HepG2 (cell line): ENCODE measurements around the gene SPPL3. TPM values are rescaled to one million over a fixed set of nuclear protein-coding genes. Genes with fewer than 3 reads are reported as not detected.

Source experiments
- ATAC-seq: fragments of 200-7000 bp; cut with Tn5 transposase; 3 replicates; pipeline ENCODE4 v1.9.1; 2020; ENCODE audit warnings: mild to moderate bottlenecking, moderate library complexity
- BruUV-seq: library from RNA; stranded (reverse); fragments of 400-500 nt; replicated peaks from 2 replicates; lab custom pipeline; 2021; lab: Mats Ljungman, UMichigan
- CTCF ChIA-PET: fragments of 300-600 bp; formaldehyde crosslinking; extraction: SDS; loops from one replicate; lab custom pipeline; 2021; ENCODE audit warnings: low total read pairs, inconsistent platforms, low intra/inter-chr PET ratio; lab: Yijun Ruan, JAX
- POLR2A ChIA-PET: fragments of 350-600 bp; sonication (Branson Sonifier 250); formaldehyde crosslinking; loops from one replicate; lab custom pipeline; 2020; ENCODE audit warnings: antibody characterized with exemption, inconsistent platforms; lab: Yijun Ruan, JAX
- DNase-seq: peaks from one replicate; pipeline ENCODE4 v3.0.0-alpha.2; 2015; ENCODE audit warnings: low spot score
- FAIRE-seq: peaks from 3 replicates; lab custom pipeline; 2011; peaks lifted over from hg19 to GRCh38; lab: Jason Lieb, UNC
- H2AFZ ChIP-seq: one replicate; pipeline ENCODE4 v1.6.1; 2011; ENCODE audit warnings: low read length, inconsistent platforms
- H3K27ac ChIP-seq: fragments of 300-600 bp; 3 replicates; pipeline ENCODE4 v1.8.0; 2011; ENCODE audit warnings: mixed run types, mild to moderate bottlenecking, mixed read lengths, low read length, inconsistent platforms; ENCODE audit not compliant: insufficient read depth; ENCODE audit errors: extremely low read length
- H3K27me3 ChIP-seq, 2 experiments: fragments of 200-600 bp in 1 of 2; 2 replicates in 1 of 2; 3 replicates in 1 of 2; pipeline versions ENCODE4 v1.6.0 to v1.8.0; 2011; ENCODE audit warnings: low read length in 2 of 2, mild to moderate bottlenecking in 2 of 2, moderate library complexity in 2 of 2, inconsistent platforms in 1 of 2; ENCODE audit not compliant: insufficient read depth in 2 of 2, control insufficient read depth in 1 of 2
- H3K36me3 ChIP-seq, 2 experiments: fragments of 200-600 bp in 1 of 2; replicated peaks in 1 of 2; 2 replicates in 1 of 2; 3 replicates in 1 of 2; pipeline versions ENCODE4 v1.5.1 to v1.8.0; 2011; ENCODE audit warnings: low read length in 2 of 2, inconsistent platforms in 1 of 2; ENCODE audit not compliant: insufficient read depth in 2 of 2, control insufficient read depth in 1 of 2
- H3K4me1 ChIP-seq: 2 replicates; pipeline ENCODE4 v1.5.1; 2012; ENCODE audit warnings: low read length, inconsistent platforms; ENCODE audit not compliant: insufficient read depth
- H3K4me2 ChIP-seq: 2 replicates; pipeline ENCODE4 v1.6.0; 2011; ENCODE audit warnings: low read depth, low read length, inconsistent platforms
- H3K4me3 ChIP-seq, 3 experiments: fragments of 200-600 bp in 1 of 3; sonication (generic), shearing (Covaris generic) in 1 of 3; replicated peaks in 1 of 3; 2 replicates each; pipeline ENCODE4 v1.5.1; 2011 to 2016; ENCODE audit warnings: low read length in 3 of 3, inconsistent platforms in 2 of 3, low read depth in 2 of 3, mild to moderate bottlenecking in 2 of 3, control low read depth in 1 of 3, mixed read lengths in 1 of 3; ENCODE audit not compliant: insufficient read depth in 1 of 3
- H3K79me2 ChIP-seq: one replicate; pipeline ENCODE4 v1.6.1; 2011; ENCODE audit warnings: low read length, inconsistent platforms; ENCODE audit not compliant: insufficient read depth
- H3K9ac ChIP-seq: 2 replicates; pipeline ENCODE4 v1.6.0; 2011; ENCODE audit warnings: mild to moderate bottlenecking, low read depth, low read length, inconsistent platforms; ENCODE audit not compliant: insufficient read depth
- H3K9me3 ChIP-seq: 2 replicates; pipeline ENCODE4 v1.5.1; 2012; ENCODE audit warnings: mild to moderate bottlenecking, low read length
- H4K20me1 ChIP-seq: 2 replicates; pipeline ENCODE4 v1.6.0; 2011; ENCODE audit warnings: inconsistent platforms, mild to moderate bottlenecking, low read length, moderate library complexity; ENCODE audit not compliant: insufficient read depth
- ATF5 ChIP-seq: sonication (generic); formaldehyde crosslinking; IDR thresholded peaks from 2 replicates; pipeline ENCODE4 v1.4.0; 2020; ENCODE audit warnings: mild to moderate bottlenecking, low read depth, missing genetic modification reagents
- CAMTA2 ChIP-seq: sonication (generic); formaldehyde crosslinking; IDR thresholded peaks from 2 replicates; pipeline ENCODE4 v1.4.0; 2020; ENCODE audit warnings: mild to moderate bottlenecking, missing genetic modification reagents, borderline replicate concordance
- HNF1A ChIP-seq, 2 experiments: sonication (generic) in 1 of 2; formaldehyde crosslinking in 1 of 2; IDR thresholded peaks; 2 replicates each; pipeline versions ENCODE4 v1.4.0 to v1.6.1; 2016 to 2020; ENCODE audit warnings: borderline replicate concordance in 1 of 2, low read depth in 1 of 2, mild to moderate bottlenecking in 1 of 2, missing genetic modification reagents in 1 of 2
- HNRNPLL ChIP-seq: fragments of 200-400 bp; formaldehyde crosslinking; IDR thresholded peaks from 2 replicates; pipeline ENCODE4 v1.6.1; 2017; ENCODE audit warnings: mild to moderate bottlenecking, low read depth, low read length; ENCODE audit not compliant: poor library complexity, severe bottlenecking
- KAT8 ChIP-seq: IDR thresholded peaks from 2 replicates; pipeline ENCODE4 v1.6.1; 2016; ENCODE audit warnings: missing genetic modification reagents, missing compliant biosample characterization
- ZBTB7B ChIP-seq: sonication (generic); formaldehyde crosslinking; IDR thresholded peaks from 2 replicates; pipeline ENCODE4 v1.4.0; 2020; ENCODE audit warnings: missing genetic modification reagents
- ZNF274 ChIP-seq: sonication (generic); formaldehyde crosslinking; IDR thresholded peaks from 2 replicates; pipeline ENCODE4 v1.5.1; 2020; ENCODE audit warnings: mild to moderate bottlenecking, missing genetic modification reagents
- ZNF333 ChIP-seq: sonication (generic); formaldehyde crosslinking; IDR thresholded peaks from 2 replicates; pipeline ENCODE4 v1.4.0; 2020; ENCODE audit warnings: mild to moderate bottlenecking, missing genetic modification reagents, borderline replicate concordance
- ZNF564 ChIP-seq: sonication (generic); formaldehyde crosslinking; IDR thresholded peaks from 2 replicates; pipeline ENCODE4 v1.8.1; 2023; ENCODE audit warnings: mild to moderate bottlenecking, missing genetic modification reagents
- WGBS: methylation state at CpG from one replicate; pipeline ENCODE4 v1.1.6; 2017; ENCODE audit warnings: low lambda C conversion rate; 5-methylcytosine and 5-hydroxymethylcytosine counted together
- in situ Hi-C: cut with HindIII; loops from 2 replicates; pipeline ENCODE4 v1.10.0; 2017; ENCODE audit warnings: low pct_unique_long_range_greater_than_20kb; ENCODE audit not compliant: extremely low pct_ligation_motif_present
- intact Hi-C: fragments of 100-400 bp; cut with micrococcal nuclease; formaldehyde crosslinking; loops from one replicate; pipeline ENCODE4 v1.10.0; 2022; ENCODE audit not compliant: unreplicated experiment
- polyA plus RNA-seq, 8 experiments: library from polyadenylated mRNA; depleted of rRNA in 3 of 8; stranded (reverse) in 7 of 8; unstranded in 1 of 8; fragments of >200 nt; fragmentation: Illumina TruSeq in 4 of 8; extraction: Trizol in 4 of 8; gene quantifications; 2 replicates each; pipeline versions ENCODE4 v1.2.1 to v1.2.3, GENCODE V29; 2011 to 2016; ENCODE audit warnings: low read depth in 4 of 8, missing spikeins in 1 of 8, mixed read lengths in 1 of 8; ENCODE audit not compliant: insufficient read depth in 1 of 8
- total RNA-seq, 5 experiments: library from RNA; depleted of rRNA; stranded (reverse); fragments of >200 nt; fragmentation: Illumina TruSeq; extraction: Trizol; gene quantifications; 2 replicates each; pipeline ENCODE4 v1.2.3, GENCODE V29; 2016; ENCODE audit warnings: low read depth in 1 of 5
- TF ChIP-seq, protein P1 (sequence below): sonication (generic); formaldehyde crosslinking; IDR thresholded peaks from 2 replicates; pipeline ENCODE4 v1.4.0; 2020; ENCODE audit warnings: missing genetic modification reagents, borderline replicate concordance

The SPPL3 gene
- total and polyA plus RNA-seq, 2 of the 13 experiments (the other 11 are each of a cell fraction or from before 2014, with no cell fraction given), result 8.9 to 9.1 TPM

- no peaks in the 10 kb centered on the region for H3K4me1 ChIP-seq
- H3K4me2 ChIP-seq, result no peak overlapping the region
- H2AFZ ChIP-seq, result no peak overlapping the region
- no peak for FAIRE-seq
- no peaks in the 10 kb centered on the region for H3K27me3 ChIP-seq
- intact Hi-C loops, result no loop called here
- WGBS, result 100% methylated on average over 2 of the region's 2 CpGs
- CTCF ChIA-PET, result no interaction called here
- DNase-seq, result no peak
- peaks cover 5% of the 10 kb centered on the region; the same call in 1 of the 2 replicates for H4K20me1 ChIP-seq
- no peak overlapping the region for H3K27ac ChIP-seq
- POLR2A ChIA-PET, result no interaction called here
- H3K9me3 ChIP-seq, result no peaks in the 10 kb centered on the region
- no peak overlapping the region for H3K4me3 ChIP-seq
- BruUV-seq, result no TSS peak
- peaks cover 0 to 10% of the 10 kb centered on the region in 2 experiments; a peak in 1 of 5 replicates for H3K36me3 ChIP-seq
- peaks cover 7% of the 10 kb centered on the region for H3K79me2 ChIP-seq
- in situ Hi-C loops, result no loop called here
- ATAC-seq, result no peak
- no peak overlapping the region for H3K9ac ChIP-seq
- TF ChIP-seq, protein P1, sequence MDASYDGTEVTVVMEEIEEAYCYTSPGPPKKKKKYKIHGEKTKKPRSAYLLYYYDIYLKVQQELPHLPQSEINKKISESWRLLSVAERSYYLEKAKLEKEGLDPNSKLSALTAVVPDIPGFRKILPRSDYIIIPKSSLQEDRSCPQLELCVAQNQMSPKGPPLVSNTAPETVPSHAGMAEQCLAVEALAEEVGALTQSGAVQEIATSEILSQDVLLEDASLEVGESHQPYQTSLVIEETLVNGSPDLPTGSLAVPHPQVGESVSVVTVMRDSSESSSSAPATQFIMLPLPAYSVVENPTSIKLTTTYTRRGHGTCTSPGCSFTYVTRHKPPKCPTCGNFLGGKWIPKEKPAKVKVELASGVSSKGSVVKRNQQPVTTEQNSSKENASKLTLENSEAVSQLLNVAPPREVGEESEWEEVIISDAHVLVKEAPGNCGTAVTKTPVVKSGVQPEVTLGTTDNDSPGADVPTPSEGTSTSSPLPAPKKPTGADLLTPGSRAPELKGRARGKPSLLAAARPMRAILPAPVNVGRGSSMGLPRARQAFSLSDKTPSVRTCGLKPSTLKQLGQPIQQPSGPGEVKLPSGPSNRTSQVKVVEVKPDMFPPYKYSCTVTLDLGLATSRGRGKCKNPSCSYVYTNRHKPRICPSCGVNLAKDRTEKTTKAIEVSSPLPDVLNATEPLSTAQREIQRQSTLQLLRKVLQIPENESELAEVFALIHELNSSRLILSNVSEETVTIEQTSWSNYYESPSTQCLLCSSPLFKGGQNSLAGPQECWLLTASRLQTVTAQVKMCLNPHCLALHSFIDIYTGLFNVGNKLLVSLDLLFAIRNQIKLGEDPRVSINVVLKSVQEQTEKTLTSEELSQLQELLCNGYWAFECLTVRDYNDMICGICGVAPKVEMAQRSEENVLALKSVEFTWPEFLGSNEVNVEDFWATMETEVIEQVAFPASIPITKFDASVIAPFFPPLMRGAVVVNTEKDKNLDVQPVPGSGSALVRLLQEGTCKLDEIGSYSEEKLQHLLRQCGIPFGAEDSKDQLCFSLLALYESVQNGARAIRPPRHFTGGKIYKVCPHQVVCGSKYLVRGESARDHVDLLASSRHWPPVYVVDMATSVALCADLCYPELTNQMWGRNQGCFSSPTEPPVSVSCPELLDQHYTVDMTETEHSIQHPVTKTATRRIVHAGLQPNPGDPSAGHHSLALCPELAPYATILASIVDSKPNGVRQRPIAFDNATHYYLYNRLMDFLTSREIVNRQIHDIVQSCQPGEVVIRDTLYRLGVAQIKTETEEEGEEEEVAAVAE (CRISPR knock-in tag), result no peak
- no peak for TF ChIP-seq ZNF564 (CRISPR knock-in tag)
- no peak for TF ChIP-seq HNRNPLL
- no peak for TF ChIP-seq ZNF333 (CRISPR knock-in tag)
- TF ChIP-seq HNF1A (IDR thresholded peaks at IDR 0.05; ENCODE audit: low read depth), result no peak
- no peak for TF ChIP-seq HNF1A (CRISPR knock-in tag; IDR thresholded peaks at IDR 0.05; ENCODE audit: borderline replicate concordance)
- no peak for TF ChIP-seq ZNF274 (CRISPR knock-in tag)
- TF ChIP-seq ATF5 (CRISPR knock-in tag), result no peak
- no peak for TF ChIP-seq KAT8
- TF ChIP-seq ZBTB7B (CRISPR knock-in tag), result no peak
- TF ChIP-seq CAMTA2 (CRISPR knock-in tag), result no peak
Observed at GRCh38 chr12:120814203-120814902, 89.8 kb downstream of the SPPL3 start.
